ENCODE measurements around the gene OR6C2.
"Not testable (repeated sequence)": the region's sequence is repeated elsewhere in the genome, so short reads cannot be mapped to it uniquely, and the experiment has no call there.

- not testable (repeated sequence) for TF ChIP-seq EZH2phosphoT487, CTCF (IDR thresholded peaks at IDR 0.05; ENCODE audit: low read length)
Measured at GRCh38 chr12:55484284-55484683, 40.4 kb downstream of the OR6C2 start.
